HG03045 (cell line): ENCODE data around the gene ATF7IP2.
"Not testable (repeated sequence)": the region's sequence is repeated elsewhere in the genome, so short reads cannot be mapped to it uniquely, and the experiment has no call there.

ENCODE experiments used
- ATAC-seq: cut with Tn5 transposase; IDR thresholded peaks from one replicate; pipeline ENCODE4 v1.9.1; 2021; ENCODE audit warnings: mild to moderate bottlenecking, moderate library complexity; ENCODE audit not compliant: unreplicated experiment

Gene ATF7IP2

GRCh38 chr16:10441726-10442125, 55.9 kb downstream of the ATF7IP2 start:
- ATAC-seq, result no peak

- ATAC-seq, result no peak
Measured at GRCh38 chr16:10447289-10447688, 61.4 kb downstream of the ATF7IP2 start.

GRCh38 chr16:10452208-10453158, 66.6 kb downstream of the ATF7IP2 start:
- not testable (repeated sequence) for ATAC-seq

- ATAC-seq, result no peak
Measured at GRCh38 chr16:10453159-10453510, 67.3 kb downstream of the ATF7IP2 start.

- no peak for ATAC-seq
Measured at GRCh38 chr16:10465821-10466220, 80.0 kb downstream of the ATF7IP2 start.

- no peak for ATAC-seq
Measured at GRCh38 chr16:10466313-10466712, 80.5 kb downstream of the ATF7IP2 start.

- no peak for ATAC-seq
Measured at GRCh38 chr16:10466861-10467260, 81.0 kb downstream of the ATF7IP2 start.

GRCh38 chr16:10476636-10477035, 90.8 kb downstream of the ATF7IP2 start:
- ATAC-seq, result not testable (repeated sequence)

- ATAC-seq, result no peak
Measured at GRCh38 chr16:10480151-10480550, 94.3 kb downstream of the ATF7IP2 start.

GRCh38 chr16:10485159-10485558, 99.3 kb downstream of the ATF7IP2 start:
- ATAC-seq, result no peak

- ATAC-seq, result no peak
Measured at GRCh38 chr16:10485698-10486382, 100.0 kb downstream of the ATF7IP2 start.

- ATAC-seq, result no peak
Measured at GRCh38 chr16:10490141-10490540, 104.3 kb downstream of the ATF7IP2 start.

GRCh38 chr16:10493276-10493675, 107.4 kb downstream of the ATF7IP2 start:
- no peak for ATAC-seq

GRCh38 chr16:10494343-10495030, 108.6 kb downstream of the ATF7IP2 start:
- ATAC-seq, result no peak

- no peak for ATAC-seq
Measured at GRCh38 chr16:10495031-10495345, 109.1 kb downstream of the ATF7IP2 start.

- no peak for ATAC-seq
Measured at GRCh38 chr16:10497132-10498101, 111.6 kb downstream of the ATF7IP2 start.

GRCh38 chr16:10500582-10500981, 114.7 kb downstream of the ATF7IP2 start:
- ATAC-seq, result no peak

- ATAC-seq, result no peak
Measured at GRCh38 chr16:10501016-10501607, 115.3 kb downstream of the ATF7IP2 start.

GRCh38 chr16:10502776-10503175, 116.9 kb downstream of the ATF7IP2 start:
- ATAC-seq, result no peak

- no peak for ATAC-seq
Measured at GRCh38 chr16:10504404-10504885, 118.6 kb downstream of the ATF7IP2 start.
